ENCODE data around the gene APCDD1L. TPM values are rescaled to one million over a fixed set of nuclear protein-coding genes. Genes with fewer than 3 reads are reported as not detected.
A peak's percentile ranks its signal among the peaks of the same experiment; 100 is the strongest.
"Not testable (repeated sequence)": the region's sequence is repeated elsewhere in the genome, so short reads cannot be mapped to it uniquely, and the experiment has no call there.

APCDD1L gene
- polyA plus RNA-seq, 1 donor: 0.09 TPM

GRCh38 chr20:58428364-58428763 lies 86.8 kb downstream of the APCDD1L start:
- H3K27ac ChIP-seq (ENCODE audit: low read length): no peak overlapping the region
- no peaks in the 10 kb centered on the region for H3K27me3 ChIP-seq (ENCODE audit: control insufficient read depth, insufficient read depth, low read length)
- no peaks in the 10 kb centered on the region for H3K36me3 ChIP-seq (ENCODE audit: control insufficient read depth, insufficient read depth, low read length)
- no CpG with 5 or more reads among the region's 2 CpGs for WGBS (ENCODE audit: insufficient coverage, low lambda C conversion rate)
- no peak overlapping the region for H3K4me3 ChIP-seq (ENCODE audit: low read length)
- no peak for DNase-seq
- peaks cover 10% of the 10 kb centered on the region for H3K4me1 ChIP-seq (ENCODE audit: control insufficient read depth, insufficient read depth, low read length)
- no peaks in the 10 kb centered on the region for H3K9me3 ChIP-seq (ENCODE audit: control insufficient read depth, low read depth, low read length)

GRCh38 chr20:58427571-58427970 lies 87.6 kb downstream of the APCDD1L start:
- no CpG with 5 or more reads among the region's 3 CpGs for WGBS (ENCODE audit: insufficient coverage, low lambda C conversion rate)
- not testable (repeated sequence) for H3K36me3 ChIP-seq (ENCODE audit: control insufficient read depth, insufficient read depth, low read length); H3K27ac ChIP-seq (ENCODE audit: low read length); H3K27me3 ChIP-seq (ENCODE audit: control insufficient read depth, insufficient read depth, low read length); H3K9me3 ChIP-seq (ENCODE audit: control insufficient read depth, low read depth, low read length); H3K4me3 ChIP-seq (ENCODE audit: low read length); DNase-seq
- H3K4me1 ChIP-seq (ENCODE audit: control insufficient read depth, insufficient read depth, low read length): peaks cover 10% of the 10 kb centered on the region

- no peak for DNase-seq
- Histone ChIP-seq H3K4me3 (ENCODE audit: low read length) (no peak overlapping the region), H3K27me3 (ENCODE audit: control insufficient read depth, insufficient read depth, low read length) (no peaks in the 10 kb centered on the region), H3K9me3 (ENCODE audit: control insufficient read depth, low read depth, low read length) (no peaks in the 10 kb centered on the region), H3K4me1 (ENCODE audit: control insufficient read depth, insufficient read depth, low read length) (peaks cover 4% of the 10 kb centered on the region), H3K27ac (ENCODE audit: low read length) (no peak overlapping the region), H3K36me3 (ENCODE audit: control insufficient read depth, insufficient read depth, low read length) (peaks cover 17% of the 10 kb centered on the region)
- WGBS (ENCODE audit: insufficient coverage, low lambda C conversion rate): 28% methylated on average over 3 of the region's 6 CpGs
Observed at GRCh38 chr20:58424218-58424969, 90.8 kb downstream of the APCDD1L start.

- no peak for DNase-seq
- Histone ChIP-seq H3K36me3 (ENCODE audit: control insufficient read depth, insufficient read depth, low read length) (peaks cover 27% of the 10 kb centered on the region), H3K27ac (ENCODE audit: low read length) (no peak overlapping the region), H3K4me3 (ENCODE audit: low read length) (no peak overlapping the region), H3K27me3 (ENCODE audit: control insufficient read depth, insufficient read depth, low read length) (no peaks in the 10 kb centered on the region), H3K9me3 (ENCODE audit: control insufficient read depth, low read depth, low read length) (no peaks in the 10 kb centered on the region), H3K4me1 (ENCODE audit: control insufficient read depth, insufficient read depth, low read length) (peaks cover 7% of the 10 kb centered on the region)
- WGBS (ENCODE audit: insufficient coverage, low lambda C conversion rate): 40% methylated on average over 1 of the region's 1 CpG
Observed at GRCh38 chr20:58421497-58421850, 93.7 kb downstream of the APCDD1L start.

GRCh38 chr20:58420798-58421496 lies 94.3 kb downstream of the APCDD1L start:
- no peaks in the 10 kb centered on the region for H3K27me3 ChIP-seq (ENCODE audit: control insufficient read depth, insufficient read depth, low read length)
- H3K4me1 ChIP-seq (ENCODE audit: control insufficient read depth, insufficient read depth, low read length): peaks cover 7% of the 10 kb centered on the region
- H3K27ac ChIP-seq (ENCODE audit: low read length): no peak overlapping the region
- H3K9me3 ChIP-seq (ENCODE audit: control insufficient read depth, low read depth, low read length): no peaks in the 10 kb centered on the region
- peaks cover 27% of the 10 kb centered on the region for H3K36me3 ChIP-seq (ENCODE audit: control insufficient read depth, insufficient read depth, low read length)
- WGBS (ENCODE audit: insufficient coverage, low lambda C conversion rate): 60% methylated on average over 1 of the region's 5 CpGs
- no peak for DNase-seq
- H3K4me3 ChIP-seq (ENCODE audit: low read length): no peak overlapping the region

- no CpG with 5 or more reads among the region's 5 CpGs for WGBS (ENCODE audit: insufficient coverage, low lambda C conversion rate)
- no peak for DNase-seq
- H3K4me1 ChIP-seq (ENCODE audit: control insufficient read depth, insufficient read depth, low read length): peaks cover 6% of the 10 kb centered on the region
- no peaks in the 10 kb centered on the region for H3K27me3 ChIP-seq (ENCODE audit: control insufficient read depth, insufficient read depth, low read length)
- peaks cover 8% of the 10 kb centered on the region for H3K9me3 ChIP-seq (ENCODE audit: control insufficient read depth, low read depth, low read length)
- peaks cover 27% of the 10 kb centered on the region for H3K36me3 ChIP-seq (ENCODE audit: control insufficient read depth, insufficient read depth, low read length)
- no peak overlapping the region for H3K4me3 ChIP-seq (ENCODE audit: low read length)
- no peak overlapping the region for H3K27ac ChIP-seq (ENCODE audit: low read length)
Observed at GRCh38 chr20:58418949-58419748, 96.0 kb downstream of the APCDD1L start.

- DNase-seq: peak; percentile 56 to 72
- peak overlapping the region; percentile 22 for H3K27ac ChIP-seq (ENCODE audit: low read length)
- peaks cover 3% of the 10 kb centered on the region for H3K4me1 ChIP-seq (ENCODE audit: control insufficient read depth, insufficient read depth, low read length)
- H3K27me3 ChIP-seq (ENCODE audit: control insufficient read depth, insufficient read depth, low read length): no peaks in the 10 kb centered on the region
- H3K36me3 ChIP-seq (ENCODE audit: control insufficient read depth, insufficient read depth, low read length): peaks cover 27% of the 10 kb centered on the region
- H3K9me3 ChIP-seq (ENCODE audit: control insufficient read depth, low read depth, low read length): peaks cover 8% of the 10 kb centered on the region
- H3K4me3 ChIP-seq (ENCODE audit: low read length): no peak overlapping the region
- WGBS (ENCODE audit: insufficient coverage, low lambda C conversion rate): no CpG with 5 or more reads among the region's 3 CpGs
Observed at GRCh38 chr20:58417438-58417837, 97.8 kb downstream of the APCDD1L start.

GRCh38 chr20:58416835-58417234 lies 98.4 kb downstream of the APCDD1L start:
- Histone ChIP-seq H3K27me3 (ENCODE audit: control insufficient read depth, insufficient read depth, low read length) (no peaks in the 10 kb centered on the region), H3K9me3 (ENCODE audit: control insufficient read depth, low read depth, low read length) (peaks cover 8% of the 10 kb centered on the region), H3K27ac (ENCODE audit: low read length) (no peak overlapping the region), H3K4me1 (ENCODE audit: control insufficient read depth, insufficient read depth, low read length) (peaks cover 3% of the 10 kb centered on the region), H3K4me3 (ENCODE audit: low read length) (no peak overlapping the region), H3K36me3 (ENCODE audit: control insufficient read depth, insufficient read depth, low read length) (peaks cover 27% of the 10 kb centered on the region)
- no peak for DNase-seq
- 100% methylated on average over 1 of the region's 2 CpGs for WGBS (ENCODE audit: insufficient coverage, low lambda C conversion rate)

GRCh38 chr20:58416057-58416456 lies 99.1 kb downstream of the APCDD1L start:
- peaks cover 3% of the 10 kb centered on the region for H3K4me1 ChIP-seq (ENCODE audit: control insufficient read depth, insufficient read depth, low read length)
- no peak overlapping the region for H3K4me3 ChIP-seq (ENCODE audit: low read length)
- H3K27me3 ChIP-seq (ENCODE audit: control insufficient read depth, insufficient read depth, low read length): no peaks in the 10 kb centered on the region
- peaks cover 22% of the 10 kb centered on the region for H3K36me3 ChIP-seq (ENCODE audit: control insufficient read depth, insufficient read depth, low read length)
- H3K9me3 ChIP-seq (ENCODE audit: control insufficient read depth, low read depth, low read length): peaks cover 8% of the 10 kb centered on the region
- WGBS (ENCODE audit: insufficient coverage, low lambda C conversion rate): no CpG with 5 or more reads among the region's 1 CpG
- DNase-seq: no peak
- H3K27ac ChIP-seq (ENCODE audit: low read length): no peak overlapping the region

GRCh38 chr20:58414786-58415185 lies 100.4 kb downstream of the APCDD1L start:
- H3K4me1 ChIP-seq (ENCODE audit: control insufficient read depth, insufficient read depth, low read length); H3K27me3 ChIP-seq (ENCODE audit: control insufficient read depth, insufficient read depth, low read length); H3K4me3 ChIP-seq (ENCODE audit: low read length); H3K9me3 ChIP-seq (ENCODE audit: control insufficient read depth, low read depth, low read length); H3K27ac ChIP-seq (ENCODE audit: low read length); DNase-seq: not testable (repeated sequence)
- H3K36me3 ChIP-seq (ENCODE audit: control insufficient read depth, insufficient read depth, low read length): peaks cover 12% of the 10 kb centered on the region
- no CpG with 5 or more reads among the region's 26 CpGs for WGBS (ENCODE audit: insufficient coverage, low lambda C conversion rate)

All from large intestine (tissue), 3 donors.